ENCODE results near the gene APBB1. TPM values are rescaled to one million over a fixed set of nuclear protein-coding genes. Genes with fewer than 3 reads are reported as not detected.

APBB1 gene
- total and polyA plus RNA-seq, 9 of the 15 experiments (the other 6 are each of a cell fraction or from before 2014, with no cell fraction given) = 0.04 to 0.73 (median 0.40) TPM

GRCh38 chr11:6418557-6419008, 311 bp downstream of the APBB1 start:
- Histone ChIP-seq H4K20me1 (replicated peaks; ENCODE audit: control insufficient read depth, insufficient read depth, low read length) (0 out of 2 replicates have a peak, but pooled peaks cover 3% of the 10 kb centered on the region), H3K79me2 (ENCODE audit: control insufficient read depth, insufficient read depth, low read length) (no peaks in the 10 kb centered on the region), H3K4me2 (ENCODE audit: insufficient read depth, low read length) (peak overlapping the region; percentile 73), H2AFZ (ENCODE audit: low read depth, low read length) (no peak overlapping the region), H3K27ac (ENCODE audit: extremely low read depth, low read depth, low read length) (no peak overlapping the region), H3K36me3 (ENCODE audit: control insufficient read depth, insufficient read depth, low read length) (no peaks in the 10 kb centered on the region), H3K9ac (ENCODE audit: insufficient read depth in 1 of 2, low read depth in 2 of 2, low read length in 2 of 2) (peak overlapping the region; percentile 65 to 93; a peak in 2 of 4 replicates), H3K4me1 (replicated peaks in 1 of 2; ENCODE audit: control insufficient read depth in 2 of 2, insufficient read depth in 2 of 2, low read length in 2 of 2) (peaks cover 4 to 13% of the 10 kb centered on the region in 2 experiments; a peak in 4 of 5 replicates), H3K9me1 (ENCODE audit: control insufficient read depth, insufficient read depth, low read length) (no peaks in the 10 kb centered on the region), H3K9me3 (replicated peaks; ENCODE audit: control insufficient read depth, insufficient read depth, low read depth, low read length) (no peaks in the 10 kb centered on the region; the same call in 1 of the 2 replicates), H3K27me3 (ENCODE audit: control insufficient read depth in 2 of 2, insufficient read depth in 2 of 2, low read length in 2 of 2) (peaks cover 42 to 54% of the 10 kb centered on the region in 2 experiments), H3K4me3 (peak overlapping the region; percentile 85)
- POLR2A ChIA-PET = interaction anchor here (0.6 to 2.4 kb wide), 6 partner anchors 9 to 68 kb away, joined by 3 to 11 read pairs (median 4); partner anchors contain the start of gene TRIM3
- DNase-seq (ENCODE audit: extremely low read depth in 1 of 4, low spot score in 3 of 4) = no peak
- intact Hi-C loops (cut with micrococcal nuclease) (no loop called here), in situ Hi-C loops (cut with MboI) (no loop called here)
- WGBS (ENCODE audit: insufficient coverage, low coverage, missing lambda C conversion rate) = 32% methylated on average over 4 of the region's 38 CpGs
- CTCF ChIA-PET (ENCODE audit: low intra/inter-chr PET ratio) = no interaction called here
- BruUV-seq (replicated peaks) = no TSS peak
- FAIRE-seq = no peak
- ATAC-seq = no peak; the same call in 2 of the 3 replicates
- TF ChIP-seq, protein P1, sequence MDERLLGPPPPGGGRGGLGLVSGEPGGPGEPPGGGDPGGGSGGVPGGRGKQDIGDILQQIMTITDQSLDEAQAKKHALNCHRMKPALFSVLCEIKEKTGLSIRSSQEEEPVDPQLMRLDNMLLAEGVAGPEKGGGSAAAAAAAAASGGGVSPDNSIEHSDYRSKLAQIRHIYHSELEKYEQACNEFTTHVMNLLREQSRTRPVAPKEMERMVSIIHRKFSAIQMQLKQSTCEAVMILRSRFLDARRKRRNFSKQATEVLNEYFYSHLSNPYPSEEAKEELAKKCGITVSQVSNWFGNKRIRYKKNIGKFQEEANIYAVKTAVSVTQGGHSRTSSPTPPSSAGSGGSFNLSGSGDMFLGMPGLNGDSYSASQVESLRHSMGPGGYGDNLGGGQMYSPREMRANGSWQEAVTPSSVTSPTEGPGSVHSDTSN (CRISPR knock-in tag; IDR thresholded peaks at IDR 0.05; ENCODE audit: low read depth) = 0 out of 2 replicates have a peak, but pooled peaks have one; percentile 7
- TF ChIP-seq, protein P1 (tag; conservative IDR thresholded peaks at IDR 0.05; ENCODE audit: low read depth) = no peak
- no peak for TF ChIP-seq IFI16 (CRISPR knock-in tag; IDR thresholded peaks at IDR 0.05)

Measured in K562 (cell line).